SK-N-MC (cell line): ENCODE data around the gene ACTN1.

Experiments used
- EZH2 ChIP-seq: fragments of 200-600 bp; sonication (generic); IDR thresholded peaks from one replicate; pipeline ENCODE4 v1.6.1; 2017; ENCODE audit warnings: antibody characterized with exemption
- POLR2AphosphoS5 ChIP-seq: IDR thresholded peaks from 2 replicates; pipeline ENCODE4 v1.6.1; 2012; ENCODE audit warnings: mild to moderate bottlenecking, low read depth, low read length, borderline replicate concordance

DNA sequence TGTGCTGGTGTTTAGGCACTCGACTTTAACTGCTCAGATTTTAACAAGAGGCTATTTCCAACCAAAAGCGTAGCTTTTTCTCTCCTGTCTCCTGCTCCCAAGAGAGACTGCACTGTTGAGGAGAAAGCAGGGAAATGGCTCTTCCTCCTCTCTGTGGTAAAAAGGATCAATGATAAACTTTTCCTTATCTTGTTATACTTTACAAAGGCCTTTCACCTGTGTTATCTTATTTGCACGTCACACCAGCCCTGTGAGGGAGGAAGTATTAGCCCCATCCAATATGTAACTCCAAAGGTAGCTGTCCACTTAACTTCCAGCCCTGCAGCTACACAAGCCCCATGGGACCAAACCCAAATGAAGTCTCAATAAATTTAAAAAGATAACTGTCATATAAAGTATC lies 153.4 kb downstream of the ACTN1 start:
- no peak for TF ChIP-seq EZH2
- TF ChIP-seq POLR2AphosphoS5 = no peak
